NCI-H446 (cell line): ENCODE data around the gene VIPR2.
"Not testable (repeated sequence)": the region's sequence is repeated elsewhere in the genome, so short reads cannot be mapped to it uniquely, and the experiment has no call there.

Experiments
- DNase-seq, 2 experiments: peaks; one replicate each; lab custom pipeline; 2025; lab: John Stamatoyannopoulos, UW

VIPR2 gene

GRCh38 chr7:158987691-158988090 is 157.0 kb downstream of the VIPR2 start:
- DNase-seq = no peak

GRCh38 chr7:158985583-158985982 is 159.1 kb downstream of the VIPR2 start:
- DNase-seq = no peak

DNA sequence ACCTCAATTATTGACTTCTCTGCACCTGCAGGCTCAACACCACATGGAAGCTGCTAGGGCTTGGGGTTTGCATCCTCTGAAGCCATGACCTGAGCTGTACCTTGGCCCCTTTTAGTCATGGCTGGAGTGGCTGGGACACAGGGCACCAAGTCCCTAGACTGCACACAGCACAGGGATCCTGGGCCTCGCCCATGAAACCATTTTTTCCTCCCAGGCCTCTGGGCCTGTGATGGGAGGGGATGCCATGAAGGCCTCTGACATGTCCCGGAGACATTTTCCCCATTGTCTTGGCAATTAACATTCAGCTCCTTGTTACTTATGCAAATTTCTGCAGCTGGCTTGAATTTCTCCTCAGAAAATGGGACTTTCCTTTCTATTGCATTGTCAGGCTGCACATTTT is 160.7 kb downstream of the VIPR2 start:
- not testable (repeated sequence) for DNase-seq

GRCh38 chr7:158982080-158982479 is 162.6 kb downstream of the VIPR2 start:
- DNase-seq = not testable (repeated sequence)

- no peak for DNase-seq
Measured at GRCh38 chr7:158979635-158980351, 164.9 kb downstream of the VIPR2 start.

- DNase-seq = no peak
Measured at GRCh38 chr7:158979023-158979529, 165.6 kb downstream of the VIPR2 start.
